Mononuclear cell (primary cell): ENCODE data around the gene SMYD3. TPM values are rescaled to one million over a fixed set of nuclear protein-coding genes. Genes with fewer than 3 reads are reported as not detected.

Experiments used
- H3K27me3 ChIP-seq: 2 replicates; pipeline ENCODE4 v1.6.0; 2011; ENCODE audit warnings: low read length, control low read depth; ENCODE audit not compliant: insufficient read depth
- H3K4me1 ChIP-seq: 2 replicates; pipeline ENCODE4 v1.5.1; 2011; ENCODE audit warnings: mild to moderate bottlenecking, low read length, control low read depth; ENCODE audit not compliant: insufficient read depth
- H3K4me3 ChIP-seq: 2 replicates; pipeline ENCODE4 v1.5.1; 2011; ENCODE audit warnings: mild to moderate bottlenecking, low read length, moderate library complexity
- H3K9me3 ChIP-seq: 2 replicates; pipeline ENCODE4 v1.5.1; 2011; ENCODE audit warnings: low read depth, mild to moderate bottlenecking, control low read depth, low read length
- total RNA-seq: library from RNA; depleted of rRNA; stranded (reverse); fragments of >200 nt; gene quantifications from one replicate; pipeline ENCODE4 v1.2.3, GENCODE V29; 2012

SMYD3 gene
- total RNA-seq, 1 donor, result 18.2 TPM

DNA sequence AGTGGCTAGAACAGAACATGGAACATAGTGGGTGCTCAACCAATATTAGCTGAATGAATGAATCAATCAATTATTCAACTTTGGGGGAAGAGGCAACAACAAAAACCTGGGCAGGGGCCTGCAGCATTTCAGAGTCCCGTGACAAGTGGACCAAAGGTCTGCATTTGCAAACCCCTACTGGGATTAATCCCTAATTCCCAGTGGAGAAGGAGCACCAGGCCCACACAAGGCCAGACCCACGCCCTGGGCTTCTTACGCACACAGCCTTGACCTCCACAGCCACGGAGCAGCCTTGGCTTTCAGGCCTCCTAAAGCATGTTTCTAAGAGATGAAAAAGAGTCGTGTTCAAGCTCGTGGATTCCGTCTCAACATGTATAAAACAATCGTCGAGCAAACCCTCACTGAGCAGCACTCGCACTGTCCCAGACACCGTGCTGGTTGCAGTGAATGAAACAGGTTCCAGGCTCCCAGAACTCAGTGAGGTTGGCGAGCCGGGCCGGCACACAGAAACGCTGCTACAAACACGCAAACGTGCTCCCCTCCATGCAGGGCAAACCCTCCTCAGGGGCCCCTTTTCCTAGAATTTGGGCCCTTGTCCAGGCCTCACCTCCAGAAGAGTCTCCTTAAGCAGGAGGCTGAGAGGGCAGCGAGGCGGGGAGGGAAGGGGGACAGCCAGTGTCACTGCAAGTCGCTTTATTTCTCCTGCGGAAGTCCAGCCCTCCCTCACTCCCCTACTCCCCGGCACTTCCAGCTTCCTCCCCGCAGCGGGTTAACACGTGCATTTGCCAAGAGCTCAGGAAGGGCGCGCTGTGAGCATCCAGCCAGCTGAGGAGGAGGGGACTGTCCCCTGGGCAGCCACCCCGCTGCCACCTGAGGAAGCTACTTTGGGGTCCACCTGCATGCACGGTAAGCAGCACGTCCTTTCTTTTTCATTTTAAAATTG, 795.8 kb downstream of the SMYD3 start:
- H3K4me1 ChIP-seq, result no peaks in the 10 kb centered on the region
- H3K9me3 ChIP-seq, result no peaks in the 10 kb centered on the region
- H3K27me3 ChIP-seq, result no peaks in the 10 kb centered on the region
- H3K4me3 ChIP-seq, result no peak overlapping the region

DNA sequence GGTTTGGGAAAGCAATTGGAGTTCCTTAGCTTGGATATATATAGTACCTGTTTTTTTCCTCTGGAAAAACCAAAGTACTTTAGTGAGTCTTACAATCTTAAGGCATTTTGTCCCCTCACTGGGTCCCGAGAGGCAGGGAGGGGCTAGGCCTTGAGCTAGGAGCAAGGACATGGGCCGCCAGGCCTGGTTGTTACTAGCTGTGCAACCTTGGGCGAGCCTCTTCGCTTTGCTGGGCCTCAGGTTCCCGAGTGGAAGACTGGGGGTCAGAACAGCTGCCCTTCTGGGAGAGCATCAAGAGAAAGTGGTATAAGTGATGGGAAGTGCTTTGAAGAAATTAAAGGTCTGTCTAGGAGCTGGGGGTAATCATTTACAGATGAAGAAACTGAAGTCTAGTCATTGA, 799.1 kb downstream of the SMYD3 start:
- H3K4me3 ChIP-seq, result no peak overlapping the region
- no peaks in the 10 kb centered on the region for H3K9me3 ChIP-seq
- H3K27me3 ChIP-seq, result no peaks in the 10 kb centered on the region
- H3K4me1 ChIP-seq, result no peaks in the 10 kb centered on the region

DNA sequence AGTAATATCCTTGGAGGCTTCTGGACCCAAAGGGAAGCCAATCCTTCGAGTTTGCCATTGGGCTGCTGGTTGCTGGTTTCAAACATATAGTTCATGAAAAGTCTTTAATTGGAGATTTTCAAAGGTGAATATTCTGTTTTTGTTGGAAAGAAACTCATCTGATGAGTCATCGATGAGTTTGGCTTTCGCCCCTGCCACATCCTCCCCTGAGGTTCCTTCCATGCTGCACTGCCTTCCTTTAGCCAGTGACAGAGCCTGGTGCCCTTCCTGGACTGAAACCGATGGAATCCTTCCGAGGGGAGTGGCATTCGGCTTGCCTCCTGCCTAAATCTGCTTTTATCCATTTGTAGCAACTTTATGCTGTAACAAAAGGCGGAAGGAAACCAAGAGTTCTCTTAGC, 802.3 kb downstream of the SMYD3 start:
- Histone ChIP-seq H3K27me3 (no peaks in the 10 kb centered on the region), H3K9me3 (no peaks in the 10 kb centered on the region), H3K4me1 (no peaks in the 10 kb centered on the region), H3K4me3 (no peak overlapping the region)

DNA sequence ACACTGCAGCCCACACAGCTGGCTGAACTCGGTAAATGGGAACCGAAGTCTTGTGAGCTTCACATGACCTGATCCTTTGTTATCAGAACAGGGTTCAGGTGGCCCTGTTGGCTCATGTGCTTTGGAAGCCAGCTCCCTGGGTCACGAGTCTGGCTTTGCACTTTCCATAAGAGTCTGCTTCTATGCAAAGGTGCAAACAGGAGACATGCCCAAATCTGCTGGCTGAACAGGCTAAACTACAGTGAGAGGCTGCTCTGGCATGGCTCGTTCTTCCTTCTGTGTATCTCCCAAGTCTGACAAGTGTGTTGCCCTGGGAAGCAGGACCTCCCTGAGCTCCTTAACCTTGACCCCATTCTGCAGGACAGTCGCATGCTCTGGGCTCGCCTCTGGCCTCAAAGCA, 802.7 kb downstream of the SMYD3 start:
- H3K4me1 ChIP-seq, result no peaks in the 10 kb centered on the region
- no peak overlapping the region for H3K4me3 ChIP-seq
- H3K9me3 ChIP-seq, result no peaks in the 10 kb centered on the region
- no peaks in the 10 kb centered on the region for H3K27me3 ChIP-seq

DNA sequence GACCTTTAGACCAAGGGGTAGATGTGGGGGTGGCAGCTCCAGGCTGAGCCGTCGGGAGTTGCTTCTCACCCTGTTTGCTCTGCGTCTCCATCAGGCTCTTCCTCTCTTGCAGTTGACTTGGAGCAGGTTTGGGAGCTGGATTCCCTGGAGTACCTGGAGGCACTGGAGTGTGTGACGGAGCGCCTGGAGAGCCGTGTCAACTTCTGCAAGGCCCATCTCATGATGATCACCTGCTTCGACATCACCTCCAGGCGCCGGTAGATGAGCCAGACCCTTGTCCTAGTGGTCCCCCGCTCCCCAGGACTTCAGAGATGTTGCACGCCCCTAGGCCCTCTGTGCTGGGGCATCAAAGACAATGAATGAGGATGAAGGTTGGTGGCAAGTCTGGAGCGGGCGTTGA, 804.7 kb downstream of the SMYD3 start:
- H3K4me1 ChIP-seq, result no peaks in the 10 kb centered on the region
- H3K4me3 ChIP-seq, result no peak overlapping the region
- no peaks in the 10 kb centered on the region for H3K9me3 ChIP-seq
- no peaks in the 10 kb centered on the region for H3K27me3 ChIP-seq

DNA sequence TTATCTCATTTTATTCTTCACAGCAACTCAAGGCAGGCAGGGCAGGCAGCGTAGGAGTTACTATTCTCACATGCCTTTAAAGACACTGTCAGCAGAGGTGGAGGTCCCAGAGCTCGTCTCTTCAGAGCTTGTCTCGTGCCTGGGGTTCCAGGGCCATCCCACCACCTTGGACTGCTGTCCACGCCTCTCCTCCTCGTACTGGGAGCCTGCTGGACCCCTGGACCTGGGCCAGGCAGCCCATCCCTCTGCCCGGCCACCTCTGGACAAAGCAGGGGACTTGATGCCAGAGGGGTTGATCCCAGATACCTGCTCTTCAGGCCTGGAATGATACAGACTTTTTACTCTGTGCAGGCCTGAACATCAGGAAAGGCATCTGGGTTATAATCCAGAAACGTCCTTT, 805.4 kb downstream of the SMYD3 start:
- Histone ChIP-seq H3K27me3 (no peaks in the 10 kb centered on the region), H3K4me1 (no peaks in the 10 kb centered on the region), H3K9me3 (no peaks in the 10 kb centered on the region)

DNA sequence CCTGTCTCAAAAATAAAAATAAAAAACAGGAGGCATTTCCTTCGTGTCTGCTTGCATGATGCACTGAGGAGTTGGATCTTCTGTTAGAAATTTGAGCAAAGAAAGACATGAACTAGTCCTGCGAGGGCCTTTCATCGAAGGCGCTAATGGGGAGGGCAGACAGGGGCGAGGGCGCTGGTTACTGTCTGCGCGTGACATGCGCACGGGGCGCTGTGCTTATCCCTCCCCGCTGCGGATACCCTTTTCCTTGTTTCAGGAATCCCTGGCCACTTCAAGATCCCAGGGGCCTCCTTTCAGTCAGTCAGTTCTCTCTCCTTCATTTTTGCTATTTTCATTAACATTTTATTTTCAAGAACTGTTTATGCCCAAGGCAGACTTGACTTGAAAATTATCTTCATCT, 806.4 kb downstream of the SMYD3 start:
- Histone ChIP-seq H3K4me3 (no peak overlapping the region), H3K4me1 (no peaks in the 10 kb centered on the region), H3K9me3 (no peaks in the 10 kb centered on the region), H3K27me3 (no peaks in the 10 kb centered on the region)

More for the DNA sequence above, 805.4 kb downstream of the SMYD3 start:
- no peak overlapping the region for H3K4me3 ChIP-seq

Other genes starting within 250 kb of the SMYD3 start
- gene TFB2M, start 59.0 kb upstream of the SMYD3 start, total RNA-seq, result 17.2 TPM
- 58.8 TPM for gene CNST, start 59.2 kb upstream of the SMYD3 start, total RNA-seq
- 8.6 TPM for gene SCCPDH, start 217.1 kb upstream of the SMYD3 start, total RNA-seq